Brain microvascular endothelial cell (primary cell): ENCODE measurements around the gene MAP3K3.

ENCODE experiments used
- DNase-seq: peaks from one replicate; pipeline ENCODE4 v3.0.0-alpha.2; 2020
- H3K27ac ChIP-seq: fragments of 250-450 bp; sonication (Bioruptor Pico); 2 replicates; pipeline ENCODE4 v1.5.1; 2020; ENCODE audit warnings: mild to moderate bottlenecking, moderate library complexity
- H3K27me3 ChIP-seq: fragments of 250-450 bp; sonication (Bioruptor Pico); replicated peaks from 2 replicates; pipeline ENCODE4 v1.5.1; 2020; ENCODE audit warnings: mild to moderate bottlenecking
- H3K36me3 ChIP-seq: fragments of 250-450 bp; sonication (Bioruptor Pico); replicated peaks from 2 replicates; pipeline ENCODE4 v1.5.1; 2020; ENCODE audit warnings: mild to moderate bottlenecking
- H3K4me3 ChIP-seq: 2 replicates; pipeline ENCODE4 v1.5.1; 2011; ENCODE audit warnings: low read depth, mild to moderate bottlenecking, control low read depth, low read length, moderate library complexity
- CTCF ChIP-seq: IDR thresholded peaks from 2 replicates; pipeline ENCODE4 v1.5.1; 2011; ENCODE audit warnings: low read depth, mild to moderate bottlenecking, moderate library complexity, low read length, control low read depth, inconsistent platforms; ENCODE audit errors: missing control alignments
- in situ Hi-C: cut with HindIII; loops from 2 replicates; pipeline ENCODE4 v1.10.0; 2017; ENCODE audit warnings: low sequenced_read_pairs, low pct_ligation_motif_present

Gene MAP3K3

DNA sequence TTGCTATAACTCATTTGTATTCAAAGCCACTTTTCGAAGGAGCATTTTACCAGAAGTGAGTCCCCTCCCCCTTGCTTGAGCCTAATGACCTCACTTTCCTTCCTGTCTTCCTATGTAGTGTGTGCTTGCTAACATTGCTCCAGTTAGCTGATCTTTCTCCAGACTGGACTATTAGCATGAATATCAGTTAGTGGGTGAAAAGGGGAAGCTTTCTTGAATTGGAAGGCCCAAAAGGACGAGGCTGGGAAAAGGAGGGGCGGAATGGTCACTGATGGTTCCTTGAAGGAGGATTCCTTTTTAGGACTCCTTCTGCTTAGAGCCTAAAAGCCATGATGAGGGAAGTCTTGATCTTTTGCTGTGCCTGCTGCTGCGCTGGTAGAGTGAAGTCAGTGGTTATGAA lies 11.9 kb downstream of the MAP3K3 start:
- Histone ChIP-seq H3K36me3 (peaks cover 13% of the 10 kb centered on the region), H3K4me3 (no peak overlapping the region), H3K27me3 (no peaks in the 10 kb centered on the region), H3K27ac (peak overlapping the region; percentile 3)
- in situ Hi-C loops: no loop called here
- no peak for TF ChIP-seq CTCF
- peak; percentile 34 for DNase-seq

GRCh38 chr17:63634816-63635215 lies 12.6 kb downstream of the MAP3K3 start:
- Histone ChIP-seq H3K36me3 (peaks cover 13% of the 10 kb centered on the region), H3K27ac (no peak overlapping the region), H3K4me3 (no peak overlapping the region), H3K27me3 (no peaks in the 10 kb centered on the region)
- in situ Hi-C loops: no loop called here
- DNase-seq: no peak
- no peak for TF ChIP-seq CTCF

DNA sequence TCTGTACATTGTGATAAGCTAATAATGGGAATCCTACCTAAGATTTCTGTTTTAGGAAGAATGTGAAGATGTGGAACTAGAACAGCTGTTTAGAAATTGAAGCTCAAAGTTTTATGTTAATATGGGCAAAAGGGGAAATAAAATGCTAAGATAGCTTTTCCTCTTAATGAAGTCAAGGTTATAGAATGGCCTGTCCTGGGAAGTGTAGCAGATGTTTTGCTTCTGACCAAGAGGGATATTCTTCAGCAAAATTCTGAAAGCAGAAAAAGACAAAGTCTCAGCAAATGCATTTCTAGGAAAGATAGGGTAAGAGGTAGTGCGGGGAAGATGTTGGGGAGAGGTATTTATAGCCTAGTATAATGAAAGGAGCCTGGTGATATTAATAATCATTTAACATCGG lies 13.1 kb downstream of the MAP3K3 start:
- no peak overlapping the region for H3K4me3 ChIP-seq
- peaks cover 13% of the 10 kb centered on the region for H3K36me3 ChIP-seq
- no peak for TF ChIP-seq CTCF
- DNase-seq: no peak
- no peaks in the 10 kb centered on the region for H3K27me3 ChIP-seq
- in situ Hi-C loops: no loop called here
- no peak overlapping the region for H3K27ac ChIP-seq

- Histone ChIP-seq H3K4me3 (no peak overlapping the region), H3K36me3 (peaks cover 13% of the 10 kb centered on the region), H3K27me3 (no peaks in the 10 kb centered on the region), H3K27ac (no peak overlapping the region)
- in situ Hi-C loops: no loop called here
- no peak for DNase-seq
- no peak for TF ChIP-seq CTCF
Measured at GRCh38 chr17:63635787-63636186, 13.6 kb downstream of the MAP3K3 start.

DNA sequence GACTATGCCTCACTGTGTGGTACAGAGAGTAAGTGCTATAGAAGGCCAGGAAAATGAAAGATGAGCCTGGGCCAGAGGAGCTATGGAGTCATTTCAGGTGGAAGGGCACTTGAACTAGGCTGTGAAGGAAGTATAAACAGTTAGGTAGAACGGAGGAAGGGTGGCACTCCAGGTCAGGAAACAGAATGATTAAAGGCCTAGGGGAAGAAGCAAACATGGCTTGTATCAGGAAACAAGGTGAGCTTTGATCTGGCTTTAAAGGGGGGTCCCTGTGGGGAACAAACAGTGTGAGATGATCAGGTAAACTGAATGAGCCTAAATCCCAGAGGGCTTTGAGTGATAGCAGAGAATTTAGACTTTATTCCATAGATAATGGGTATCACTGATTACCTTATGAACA lies 16.9 kb downstream of the MAP3K3 start:
- in situ Hi-C loops: no loop called here
- DNase-seq: no peak
- no peak for TF ChIP-seq CTCF
- no peak overlapping the region for H3K4me3 ChIP-seq
- no peaks in the 10 kb centered on the region for H3K27me3 ChIP-seq
- H3K27ac ChIP-seq: no peak overlapping the region
- peaks cover 8% of the 10 kb centered on the region for H3K36me3 ChIP-seq

DNA sequence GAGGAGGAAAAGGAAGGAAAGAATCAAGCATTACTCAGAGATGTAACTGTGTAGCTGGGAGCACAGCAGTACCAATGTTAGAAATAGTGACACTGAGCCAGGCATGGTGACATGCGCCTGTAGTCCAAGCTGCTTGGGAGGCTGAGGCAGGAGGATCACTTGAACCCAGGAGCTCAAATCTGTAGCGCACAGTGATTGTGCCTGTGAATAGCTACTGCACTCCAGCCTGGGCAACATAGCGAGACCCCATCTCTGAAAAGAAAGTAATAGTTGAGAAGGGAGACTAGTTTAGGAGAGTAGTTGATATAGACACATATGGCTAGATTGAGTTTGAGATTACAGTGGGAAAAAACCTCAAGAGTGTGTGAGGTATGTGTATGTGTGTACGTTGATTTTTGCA lies 17.8 kb downstream of the MAP3K3 start:
- Histone ChIP-seq H3K27me3 (no peaks in the 10 kb centered on the region), H3K4me3 (no peak overlapping the region), H3K27ac (no peak overlapping the region), H3K36me3 (peaks cover 8% of the 10 kb centered on the region)
- no peak for TF ChIP-seq CTCF
- in situ Hi-C loops: no loop called here
- DNase-seq: no peak
